G401.6 (cell line): Measurements from ENCODE around the gene CACNB3.
"Not testable (repeated sequence)": the region's sequence is repeated elsewhere in the genome, so short reads cannot be mapped to it uniquely, and the experiment has no call there.

Source experiments
- FAIRE-seq: peaks from 2 replicates; lab custom pipeline; 2012; peaks lifted over from hg19 to GRCh38; lab: Jason Lieb, UNC

CACNB3 gene

GRCh38 chr12:48854932-48855331, 36.6 kb downstream of the CACNB3 start:
- FAIRE-seq: not testable (repeated sequence)

GRCh38 chr12:48856379-48856778, 38.1 kb downstream of the CACNB3 start:
- FAIRE-seq: no peak

DNA sequence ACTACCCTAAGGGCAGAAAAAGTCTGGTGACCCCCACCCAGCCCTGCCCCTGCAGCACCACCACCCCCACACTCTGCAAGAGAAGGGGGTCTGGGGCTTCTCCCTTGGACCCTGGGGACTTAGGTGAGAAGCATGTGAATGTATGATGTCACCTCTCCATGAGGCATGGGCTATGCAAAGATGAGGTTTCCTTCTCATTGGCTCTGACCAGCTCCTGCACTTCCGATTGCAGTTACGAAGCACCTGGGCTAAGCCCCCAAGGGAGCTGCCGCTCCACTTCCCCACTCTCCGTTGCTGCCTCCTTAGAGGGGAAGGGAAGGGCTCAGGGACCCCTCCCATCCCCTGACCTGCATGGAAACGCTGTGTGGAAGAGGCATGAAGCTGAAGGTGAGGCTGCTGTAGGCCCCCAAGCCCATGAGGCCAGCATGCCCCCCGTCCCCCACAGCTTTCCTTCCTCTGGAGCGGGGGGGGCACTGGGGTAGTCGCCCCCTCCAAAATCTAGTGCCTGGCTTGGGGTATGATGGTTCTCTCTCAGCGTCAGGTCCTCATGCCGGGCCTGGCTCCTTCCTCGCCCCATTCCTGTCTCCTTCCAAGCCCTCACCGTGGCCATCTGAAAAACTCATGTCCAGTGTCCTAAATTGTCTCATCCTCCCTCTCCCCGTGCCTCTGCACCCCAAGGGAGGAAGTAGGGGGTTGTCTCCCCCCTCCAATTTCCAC, 39.1 kb downstream of the CACNB3 start:
- no peak for FAIRE-seq

GRCh38 chr12:48858043-48858442, 39.7 kb downstream of the CACNB3 start:
- no peak for FAIRE-seq

GRCh38 chr12:48859607-48860006, 41.3 kb downstream of the CACNB3 start:
- FAIRE-seq: no peak

GRCh38 chr12:48860236-48860635, 41.9 kb downstream of the CACNB3 start:
- FAIRE-seq: not testable (repeated sequence)

- FAIRE-seq: no peak
Measured at GRCh38 chr12:48861111-48861510, 42.8 kb downstream of the CACNB3 start.

GRCh38 chr12:48862760-48863159, 44.5 kb downstream of the CACNB3 start:
- FAIRE-seq: no peak

GRCh38 chr12:48863291-48863690, 45.0 kb downstream of the CACNB3 start:
- FAIRE-seq: no peak

GRCh38 chr12:48865281-48866051, 47.2 kb downstream of the CACNB3 start, which contains the start of gene RND1:
Gene RND1 (minus strand): TSS chr12:48865870. CDS start chr12:48865767, 103 bp downstream.
- peak; percentile 97 for FAIRE-seq

GRCh38 chr12:48866052-48866711, 47.9 kb downstream of the CACNB3 start:
- FAIRE-seq: no peak

GRCh38 chr12:48868451-48868850, 50.2 kb downstream of the CACNB3 start:
- FAIRE-seq: no peak

DNA sequence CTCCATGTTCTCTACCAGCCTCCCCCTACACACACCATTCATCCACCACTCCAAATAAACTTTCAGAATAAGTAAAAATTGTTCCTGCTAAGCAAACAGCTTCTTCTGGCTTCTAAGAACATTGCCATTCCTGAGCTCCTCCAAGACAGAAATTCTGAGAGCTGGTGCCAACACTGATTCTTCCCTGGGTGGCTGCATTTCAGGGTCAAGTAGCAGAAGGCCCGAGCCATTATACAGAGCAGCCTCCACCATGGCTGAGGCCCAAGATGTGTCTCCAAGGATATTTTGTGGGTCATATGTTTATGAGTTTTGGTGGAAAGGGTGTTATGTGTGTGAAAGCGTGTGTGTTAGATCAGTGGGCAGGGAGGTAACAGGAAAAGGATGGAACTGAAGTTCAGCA, 50.9 kb downstream of the CACNB3 start:
- no peak for FAIRE-seq

DNA sequence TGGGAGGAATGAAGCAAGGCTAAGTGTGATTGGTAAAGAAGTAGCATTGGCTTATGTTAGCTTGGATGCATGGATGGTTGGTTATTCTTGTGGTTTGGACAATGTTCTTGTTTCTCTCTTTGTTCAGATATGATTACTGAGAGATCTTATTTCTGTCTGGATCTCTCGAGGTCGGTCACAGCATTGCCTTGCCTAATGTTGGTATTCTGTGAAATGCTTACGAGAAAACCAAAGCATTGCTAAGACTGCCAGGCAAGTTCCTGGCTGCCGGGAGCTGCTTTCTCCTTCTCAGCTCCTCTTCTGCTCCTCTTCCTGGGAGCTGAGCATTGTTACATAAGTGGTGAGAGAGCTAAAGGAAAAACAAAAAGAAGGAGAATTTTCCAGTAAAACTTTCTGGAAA, 54.8 kb downstream of the CACNB3 start:
- no peak for FAIRE-seq

GRCh38 chr12:48873534-48873933, 55.2 kb downstream of the CACNB3 start:
- not testable (repeated sequence) for FAIRE-seq

DNA sequence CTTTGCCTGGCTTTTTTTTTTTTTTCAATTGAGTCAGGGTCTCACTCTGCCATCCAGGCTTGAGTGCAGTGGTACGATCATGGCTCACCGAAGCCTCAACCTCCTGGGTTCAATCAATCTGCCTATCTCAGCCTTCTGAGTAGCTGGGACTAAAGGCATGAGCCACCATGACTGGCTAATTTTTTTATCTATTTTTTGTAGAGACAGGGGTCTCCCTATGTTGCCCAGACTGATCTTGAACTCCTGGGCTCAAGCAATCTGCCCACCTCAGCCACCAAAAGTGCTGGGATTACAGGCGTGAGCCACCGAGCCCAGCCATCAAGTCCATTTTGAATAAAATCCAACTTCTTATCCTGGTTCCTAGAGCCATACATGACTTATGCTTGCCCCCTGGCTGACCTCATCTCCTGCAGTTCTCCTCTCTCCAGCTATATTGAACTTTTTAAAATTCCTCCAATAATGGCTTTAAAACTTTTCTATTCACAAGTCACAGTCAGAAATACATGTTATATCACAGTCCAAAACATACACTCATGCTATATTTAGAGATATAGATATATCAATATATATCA, 57.7 kb downstream of the CACNB3 start:
- FAIRE-seq: no peak
